GM12878 (cell line): ENCODE measurements around the gene AIFM3.

Experiments
- CHD1 ChIP-seq: IDR thresholded peaks from 2 replicates; pipeline ENCODE4 v1.6.1; 2012; ENCODE audit warnings: low read depth, low read length, improper control_type of control experiment
- POLR2A ChIP-seq: IDR thresholded peaks from 2 replicates; pipeline ENCODE4 v1.6.1; 2011; ENCODE audit warnings: low read depth, mild to moderate bottlenecking, low read length
- TF ChIP-seq, protein P1 (sequence below): IDR thresholded peaks from 2 replicates; pipeline ENCODE4 v1.6.1; 2012; ENCODE audit warnings: low read depth, low read length, improper control_type of control experiment
- TF ChIP-seq, protein P2 (sequence below): IDR thresholded peaks from 2 replicates; pipeline ENCODE4 v1.6.1; 2011; ENCODE audit warnings: mild to moderate bottlenecking, low read depth, low read length, moderate library complexity; ENCODE audit not compliant: insufficient replicate concordance
- TF ChIP-seq, protein P3 (sequence below): fragments of 450-650 bp; IDR thresholded peaks from 2 replicates; pipeline ENCODE4 v1.6.1; 2016; ENCODE audit warnings: mild to moderate bottlenecking, moderate library complexity, borderline replicate concordance
- TF ChIP-seq, protein P4 (sequence below), 3 experiments: IDR thresholded peaks in 2 of 3; conservative IDR thresholded peaks in 1 of 3; 2 replicates each; pipeline ENCODE4 v1.5.1; 2011; ENCODE audit warnings: low read depth in 3 of 3, low read length in 3 of 3, mild to moderate bottlenecking in 3 of 3, control low read depth in 2 of 3, moderate library complexity in 2 of 3, inconsistent platforms in 1 of 3, mixed read lengths in 1 of 3; ENCODE audit not compliant: control insufficient read depth in 2 of 3, insufficient read depth in 1 of 3; ENCODE audit errors: extremely low read depth in 1 of 3
- TF ChIP-seq, protein P5 (sequence below): IDR thresholded peaks from 2 replicates; pipeline ENCODE4 v1.6.1; 2011; ENCODE audit warnings: borderline replicate concordance, low read depth, mild to moderate bottlenecking, moderate library complexity, mixed read lengths, low read length; ENCODE audit not compliant: insufficient read depth; ENCODE audit errors: extremely low read length

DNA sequence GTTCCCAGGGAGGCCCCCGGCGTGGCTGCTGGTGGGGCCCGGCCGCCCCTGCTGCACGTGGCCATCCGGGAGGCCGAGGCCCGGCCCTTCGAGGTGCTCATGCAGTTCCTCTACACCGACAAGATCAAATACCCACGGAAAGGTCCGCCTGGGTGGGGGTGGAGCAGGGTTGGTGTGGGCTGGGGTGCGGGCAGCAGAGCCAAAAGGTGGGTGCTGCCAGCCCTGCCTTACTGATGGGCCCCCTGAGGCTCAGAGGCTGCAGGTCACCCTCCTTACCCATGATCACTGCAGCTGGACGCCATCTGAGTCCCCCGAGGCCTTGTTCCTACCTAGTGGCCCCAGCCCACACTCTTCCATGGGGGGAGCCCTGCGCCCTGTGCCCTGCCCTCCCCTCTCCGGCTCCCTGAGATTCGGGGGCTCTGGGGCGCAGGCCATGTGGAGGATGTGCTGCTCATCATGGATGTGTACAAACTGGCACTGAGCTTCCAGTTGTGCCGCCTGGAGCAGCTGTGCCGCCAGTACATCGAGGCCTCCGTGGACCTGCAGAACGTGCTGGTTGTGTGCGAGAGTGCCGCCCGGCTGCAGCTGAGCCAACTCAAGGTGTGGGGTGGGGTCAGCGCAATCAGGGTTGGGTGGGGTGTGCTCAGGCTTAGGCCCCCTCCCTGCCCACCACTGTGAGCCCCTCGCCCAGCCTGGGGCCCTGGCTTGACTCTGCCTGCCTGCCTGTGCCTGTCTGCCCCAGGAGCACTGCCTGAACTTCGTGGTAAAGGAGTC, 27.3 kb downstream of the AIFM3 start:
- TF ChIP-seq, protein P1, sequence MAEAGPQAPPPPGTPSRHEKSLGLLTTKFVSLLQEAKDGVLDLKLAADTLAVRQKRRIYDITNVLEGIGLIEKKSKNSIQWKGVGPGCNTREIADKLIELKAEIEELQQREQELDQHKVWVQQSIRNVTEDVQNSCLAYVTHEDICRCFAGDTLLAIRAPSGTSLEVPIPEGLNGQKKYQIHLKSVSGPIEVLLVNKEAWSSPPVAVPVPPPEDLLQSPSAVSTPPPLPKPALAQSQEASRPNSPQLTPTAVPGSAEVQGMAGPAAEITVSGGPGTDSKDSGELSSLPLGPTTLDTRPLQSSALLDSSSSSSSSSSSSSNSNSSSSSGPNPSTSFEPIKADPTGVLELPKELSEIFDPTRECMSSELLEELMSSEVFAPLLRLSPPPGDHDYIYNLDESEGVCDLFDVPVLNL: no peak
- TF ChIP-seq, protein P2, sequence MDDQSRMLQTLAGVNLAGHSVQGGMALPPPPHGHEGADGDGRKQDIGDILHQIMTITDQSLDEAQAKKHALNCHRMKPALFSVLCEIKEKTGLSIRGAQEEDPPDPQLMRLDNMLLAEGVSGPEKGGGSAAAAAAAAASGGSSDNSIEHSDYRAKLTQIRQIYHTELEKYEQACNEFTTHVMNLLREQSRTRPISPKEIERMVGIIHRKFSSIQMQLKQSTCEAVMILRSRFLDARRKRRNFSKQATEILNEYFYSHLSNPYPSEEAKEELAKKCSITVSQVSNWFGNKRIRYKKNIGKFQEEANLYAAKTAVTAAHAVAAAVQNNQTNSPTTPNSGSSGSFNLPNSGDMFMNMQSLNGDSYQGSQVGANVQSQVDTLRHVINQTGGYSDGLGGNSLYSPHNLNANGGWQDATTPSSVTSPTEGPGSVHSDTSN: no peak
- TF ChIP-seq, protein P3, sequence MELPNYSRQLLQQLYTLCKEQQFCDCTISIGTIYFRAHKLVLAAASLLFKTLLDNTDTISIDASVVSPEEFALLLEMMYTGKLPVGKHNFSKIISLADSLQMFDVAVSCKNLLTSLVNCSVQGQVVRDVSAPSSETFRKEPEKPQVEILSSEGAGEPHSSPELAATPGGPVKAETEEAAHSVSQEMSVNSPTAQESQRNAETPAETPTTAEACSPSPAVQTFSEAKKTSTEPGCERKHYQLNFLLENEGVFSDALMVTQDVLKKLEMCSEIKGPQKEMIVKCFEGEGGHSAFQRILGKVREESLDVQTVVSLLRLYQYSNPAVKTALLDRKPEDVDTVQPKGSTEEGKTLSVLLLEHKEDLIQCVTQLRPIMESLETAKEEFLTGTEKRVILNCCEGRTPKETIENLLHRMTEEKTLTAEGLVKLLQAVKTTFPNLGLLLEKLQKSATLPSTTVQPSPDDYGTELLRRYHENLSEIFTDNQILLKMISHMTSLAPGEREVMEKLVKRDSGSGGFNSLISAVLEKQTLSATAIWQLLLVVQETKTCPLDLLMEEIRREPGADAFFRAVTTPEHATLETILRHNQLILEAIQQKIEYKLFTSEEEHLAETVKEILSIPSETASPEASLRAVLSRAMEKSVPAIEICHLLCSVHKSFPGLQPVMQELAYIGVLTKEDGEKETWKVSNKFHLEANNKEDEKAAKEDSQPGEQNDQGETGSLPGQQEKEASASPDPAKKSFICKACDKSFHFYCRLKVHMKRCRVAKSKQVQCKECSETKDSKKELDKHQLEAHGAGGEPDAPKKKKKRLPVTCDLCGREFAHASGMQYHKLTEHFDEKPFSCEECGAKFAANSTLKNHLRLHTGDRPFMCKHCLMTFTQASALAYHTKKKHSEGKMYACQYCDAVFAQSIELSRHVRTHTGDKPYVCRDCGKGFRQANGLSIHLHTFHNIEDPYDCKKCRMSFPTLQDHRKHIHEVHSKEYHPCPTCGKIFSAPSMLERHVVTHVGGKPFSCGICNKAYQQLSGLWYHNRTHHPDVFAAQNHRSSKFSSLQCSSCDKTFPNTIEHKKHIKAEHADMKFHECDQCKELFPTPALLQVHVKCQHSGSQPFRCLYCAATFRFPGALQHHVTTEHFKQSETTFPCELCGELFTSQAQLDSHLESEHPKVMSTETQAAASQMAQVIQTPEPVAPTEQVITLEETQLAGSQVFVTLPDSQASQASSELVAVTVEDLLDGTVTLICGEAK: no peak
- TF ChIP-seq, protein P4, sequence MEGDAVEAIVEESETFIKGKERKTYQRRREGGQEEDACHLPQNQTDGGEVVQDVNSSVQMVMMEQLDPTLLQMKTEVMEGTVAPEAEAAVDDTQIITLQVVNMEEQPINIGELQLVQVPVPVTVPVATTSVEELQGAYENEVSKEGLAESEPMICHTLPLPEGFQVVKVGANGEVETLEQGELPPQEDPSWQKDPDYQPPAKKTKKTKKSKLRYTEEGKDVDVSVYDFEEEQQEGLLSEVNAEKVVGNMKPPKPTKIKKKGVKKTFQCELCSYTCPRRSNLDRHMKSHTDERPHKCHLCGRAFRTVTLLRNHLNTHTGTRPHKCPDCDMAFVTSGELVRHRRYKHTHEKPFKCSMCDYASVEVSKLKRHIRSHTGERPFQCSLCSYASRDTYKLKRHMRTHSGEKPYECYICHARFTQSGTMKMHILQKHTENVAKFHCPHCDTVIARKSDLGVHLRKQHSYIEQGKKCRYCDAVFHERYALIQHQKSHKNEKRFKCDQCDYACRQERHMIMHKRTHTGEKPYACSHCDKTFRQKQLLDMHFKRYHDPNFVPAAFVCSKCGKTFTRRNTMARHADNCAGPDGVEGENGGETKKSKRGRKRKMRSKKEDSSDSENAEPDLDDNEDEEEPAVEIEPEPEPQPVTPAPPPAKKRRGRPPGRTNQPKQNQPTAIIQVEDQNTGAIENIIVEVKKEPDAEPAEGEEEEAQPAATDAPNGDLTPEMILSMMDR (IDR thresholded peaks at IDR 0.05 in 2 of 3, conservative IDR thresholded peaks at IDR 0.05 in 1 of 3; ENCODE audit: control insufficient read depth in 2 of 3, extremely low read depth in 1 of 3, insufficient read depth in 1 of 3, low read depth in 3 of 3, low read length in 3 of 3): no peak
- TF ChIP-seq POLR2A (no peak), CHD1 (no peak)
- TF ChIP-seq, protein P5, sequence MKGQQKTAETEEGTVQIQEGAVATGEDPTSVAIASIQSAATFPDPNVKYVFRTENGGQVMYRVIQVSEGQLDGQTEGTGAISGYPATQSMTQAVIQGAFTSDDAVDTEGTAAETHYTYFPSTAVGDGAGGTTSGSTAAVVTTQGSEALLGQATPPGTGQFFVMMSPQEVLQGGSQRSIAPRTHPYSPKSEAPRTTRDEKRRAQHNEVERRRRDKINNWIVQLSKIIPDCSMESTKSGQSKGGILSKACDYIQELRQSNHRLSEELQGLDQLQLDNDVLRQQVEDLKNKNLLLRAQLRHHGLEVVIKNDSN: no peak
